ENCODE measurements around the gene KCNK1.

GRCh38 chr1:233679591-233680373, 65.9 kb downstream of the KCNK1 start:
- TF ChIP-seq, protein P1, sequence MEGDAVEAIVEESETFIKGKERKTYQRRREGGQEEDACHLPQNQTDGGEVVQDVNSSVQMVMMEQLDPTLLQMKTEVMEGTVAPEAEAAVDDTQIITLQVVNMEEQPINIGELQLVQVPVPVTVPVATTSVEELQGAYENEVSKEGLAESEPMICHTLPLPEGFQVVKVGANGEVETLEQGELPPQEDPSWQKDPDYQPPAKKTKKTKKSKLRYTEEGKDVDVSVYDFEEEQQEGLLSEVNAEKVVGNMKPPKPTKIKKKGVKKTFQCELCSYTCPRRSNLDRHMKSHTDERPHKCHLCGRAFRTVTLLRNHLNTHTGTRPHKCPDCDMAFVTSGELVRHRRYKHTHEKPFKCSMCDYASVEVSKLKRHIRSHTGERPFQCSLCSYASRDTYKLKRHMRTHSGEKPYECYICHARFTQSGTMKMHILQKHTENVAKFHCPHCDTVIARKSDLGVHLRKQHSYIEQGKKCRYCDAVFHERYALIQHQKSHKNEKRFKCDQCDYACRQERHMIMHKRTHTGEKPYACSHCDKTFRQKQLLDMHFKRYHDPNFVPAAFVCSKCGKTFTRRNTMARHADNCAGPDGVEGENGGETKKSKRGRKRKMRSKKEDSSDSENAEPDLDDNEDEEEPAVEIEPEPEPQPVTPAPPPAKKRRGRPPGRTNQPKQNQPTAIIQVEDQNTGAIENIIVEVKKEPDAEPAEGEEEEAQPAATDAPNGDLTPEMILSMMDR (IDR thresholded peaks at IDR 0.05; ENCODE audit: insufficient read depth, low read length) = no peak
- no peak for TF ChIP-seq POLR2AphosphoS5 (IDR thresholded peaks at IDR 0.05; ENCODE audit: low read depth)

All from HL-60 (cell line).